GM23338 (cell line): ENCODE data around the gene TBCE. TPM values are rescaled to one million over a fixed set of nuclear protein-coding genes. Genes with fewer than 3 reads are reported as not detected.

Experiments used
- polyA plus RNA-seq: library from polyadenylated mRNA; unstranded; fragments of >200 nt; fragmentation: Nextera tagmentation; extraction: Ambion mirVana; gene quantifications from 2 replicates; pipeline ENCODE4 v1.2.1, GENCODE V29; 2016
- small RNA-seq: library from RNA; depleted of rRNA; stranded (forward); fragments of <200 nt; gene quantifications from one replicate; pipeline ENCODE3, GENCODE V24; 2014; ENCODE audit warnings: low replicate concordance
- total RNA-seq: library from RNA; depleted of rRNA; stranded (reverse); fragments of >200 nt; shearing (Covaris generic); gene quantifications from 2 replicates; pipeline ENCODE4 v1.2.3, GENCODE V29; 2014; rRNA removed

TBCE gene
- total and polyA plus RNA-seq, 2 experiments from 2014 or later: 42.7 to 64.8 TPM

Small RNA genes lying within 50 kb of the gene (small RNA-seq; reads per million reads assigned to genes)
- gene AL391994.1 (not detected), gene RPS21P1 (not detected)

Other genes starting within 250 kb of the TBCE start
- gene TOMM20, start 238.6 kb upstream of the TBCE start, total RNA-seq: 138 and 159 TPM in 2 replicates
- 116 and 138 TPM in 2 replicates for gene TOMM20, start 238.6 kb upstream of the TBCE start, polyA plus RNA-seq
- 51.8 and 55.1 TPM in 2 replicates for gene RBM34, start 206.2 kb upstream of the TBCE start, total RNA-seq
- 177 and 197 TPM in 2 replicates for gene RBM34, start 206.2 kb upstream of the TBCE start, polyA plus RNA-seq
- 25.1 and 26.2 TPM in 2 replicates for gene ARID4B, start 39.2 kb upstream of the TBCE start, total RNA-seq
- gene ARID4B, start 39.2 kb upstream of the TBCE start, polyA plus RNA-seq: 45.0 and 59.8 TPM in 2 replicates
- gene GGPS1, start 38.9 kb upstream of the TBCE start, total RNA-seq: 33.9 and 37.1 TPM in 2 replicates
- gene GGPS1, start 38.9 kb upstream of the TBCE start, polyA plus RNA-seq: 48.0 and 56.8 TPM in 2 replicates
- 36.6 and 48.8 TPM in 2 replicates for gene B3GALNT2, start 137.0 kb downstream of the TBCE start, total RNA-seq
- 12.8 and 14.4 TPM in 2 replicates for gene B3GALNT2, start 137.0 kb downstream of the TBCE start, polyA plus RNA-seq